HepG2 (cell line): ENCODE results near the gene PSMC3IP. TPM values are rescaled to one million over a fixed set of nuclear protein-coding genes. Genes with fewer than 3 reads are reported as not detected.
A peak's percentile ranks its signal among the peaks of the same experiment; 100 is the strongest.

ENCODE experiments used
- BCLAF1 ChIP-seq: fragments of 450-650 bp; IDR thresholded peaks from 2 replicates; pipeline ENCODE4 v1.6.1; 2017; ENCODE audit warnings: mild to moderate bottlenecking
- HHEX ChIP-seq: IDR thresholded peaks from 2 replicates; pipeline ENCODE4 v1.6.1; 2016; ENCODE audit warnings: control low read depth
- HOXD1 ChIP-seq: sonication (generic); formaldehyde crosslinking; IDR thresholded peaks from 2 replicates; pipeline ENCODE4 v1.5.0; 2020; ENCODE audit warnings: missing genetic modification reagents
- IRF2 ChIP-seq: IDR thresholded peaks from 2 replicates; pipeline ENCODE4 v1.6.1; 2018; ENCODE audit warnings: missing genetic modification reagents, missing compliant biosample characterization
- MED1 ChIP-seq: sonication (generic); formaldehyde crosslinking; IDR thresholded peaks from 2 replicates; pipeline ENCODE4 v1.4.0; 2020; ENCODE audit warnings: missing genetic modification reagents
- MXI1 ChIP-seq: IDR thresholded peaks from 3 replicates; pipeline ENCODE4 v1.6.1; 2012; ENCODE audit warnings: low read depth, low read length, inconsistent platforms, borderline replicate concordance
- NFE2L2 ChIP-seq: fragments of 150-350 bp; IDR thresholded peaks from 2 replicates; pipeline ENCODE4 v1.6.1; 2014; ENCODE audit warnings: low read length
- PAX8 ChIP-seq: sonication (generic); formaldehyde crosslinking; IDR thresholded peaks from 2 replicates; pipeline ENCODE4 v1.8.0; 2022; ENCODE audit warnings: mild to moderate bottlenecking, missing genetic modification reagents, borderline replicate concordance
- SKI ChIP-seq: fragments of 450-650 bp; IDR thresholded peaks from one replicate; pipeline ENCODE4 v1.6.1; 2018; ENCODE audit warnings: mild to moderate bottlenecking; ENCODE audit not compliant: partially characterized antibody
- SOX13 ChIP-seq, 3 experiments: fragments of 450-650 bp in 1 of 3; sonication (generic) in 1 of 3; formaldehyde crosslinking in 1 of 3; IDR thresholded peaks in 2 of 3; conservative IDR thresholded peaks in 1 of 3; 2 replicates each; pipeline versions ENCODE4 v1.5.0 to v1.6.1; 2016 to 2020; ENCODE audit warnings: antibody characterized with exemption in 1 of 3, mild to moderate bottlenecking in 1 of 3, missing compliant biosample characterization in 1 of 3, missing genetic modification reagents in 1 of 3, moderate library complexity in 1 of 3
- SRSF1 ChIP-seq: fragments of 200-400 bp; formaldehyde crosslinking; optimal IDR thresholded peaks from 2 replicates; pipeline ENCODE3; 2017; ENCODE audit warnings: mild to moderate bottlenecking, low read depth, low read length, moderate library complexity
- TBX2 ChIP-seq: sonication (generic); formaldehyde crosslinking; IDR thresholded peaks from 2 replicates; pipeline ENCODE4 v1.5.0; 2020; ENCODE audit warnings: missing genetic modification reagents, mild to moderate bottlenecking, borderline replicate concordance
- TCF7 ChIP-seq: sonication (generic); IDR thresholded peaks from 2 replicates; pipeline ENCODE4 v1.6.1; 2016; ENCODE audit warnings: antibody characterized with exemption, low read depth
- ZMYM4 ChIP-seq: sonication (generic); formaldehyde crosslinking; IDR thresholded peaks from 2 replicates; pipeline ENCODE4 v1.8.1; 2023; ENCODE audit warnings: mild to moderate bottlenecking, missing genetic modification reagents
- ZNF234 ChIP-seq: sonication (generic); formaldehyde crosslinking; conservative IDR thresholded peaks from 2 replicates; pipeline ENCODE4 v1.5.1; 2020; ENCODE audit warnings: mild to moderate bottlenecking, missing genetic modification reagents
- ZNF296 ChIP-seq: sonication (generic); formaldehyde crosslinking; conservative IDR thresholded peaks from 2 replicates; pipeline ENCODE4 v1.5.0; 2020; ENCODE audit warnings: mild to moderate bottlenecking, missing genetic modification reagents
- ZNF317 ChIP-seq: sonication (generic); formaldehyde crosslinking; IDR thresholded peaks from 2 replicates; pipeline ENCODE4 v1.5.0; 2020; ENCODE audit warnings: mild to moderate bottlenecking, missing genetic modification reagents
- ZNF337 ChIP-seq: sonication (generic); formaldehyde crosslinking; IDR thresholded peaks from 2 replicates; pipeline ENCODE4 v1.5.1; 2020; ENCODE audit warnings: missing genetic modification reagents, low read depth, mild to moderate bottlenecking, borderline replicate concordance
- ZNF441 ChIP-seq: sonication (generic); formaldehyde crosslinking; IDR thresholded peaks from 2 replicates; pipeline ENCODE4 v1.7.0; 2021; ENCODE audit warnings: missing genetic modification reagents, borderline replicate concordance
- ZNF513 ChIP-seq: sonication (generic); formaldehyde crosslinking; conservative IDR thresholded peaks from 2 replicates; pipeline ENCODE4 v1.5.0; 2020; ENCODE audit warnings: missing genetic modification reagents
- ZNF766 ChIP-seq: sonication (generic); formaldehyde crosslinking; IDR thresholded peaks from 2 replicates; pipeline ENCODE4 v1.5.0; 2020; ENCODE audit warnings: missing genetic modification reagents, borderline replicate concordance
- ZNF83 ChIP-seq: sonication (generic); formaldehyde crosslinking; IDR thresholded peaks from 2 replicates; pipeline ENCODE4 v1.4.0; 2020; ENCODE audit warnings: missing genetic modification reagents, mild to moderate bottlenecking, borderline replicate concordance
- ZNF850 ChIP-seq: sonication (generic); formaldehyde crosslinking; conservative IDR thresholded peaks from 2 replicates; pipeline ENCODE4 v1.9.0; 2021; ENCODE audit warnings: mild to moderate bottlenecking, missing genetic modification reagents
- polyA plus RNA-seq, 8 experiments: library from polyadenylated mRNA; depleted of rRNA in 3 of 8; stranded (reverse) in 7 of 8; unstranded in 1 of 8; fragments of >200 nt; fragmentation: Illumina TruSeq in 4 of 8; extraction: Trizol in 4 of 8; gene quantifications; 2 replicates each; pipeline versions ENCODE4 v1.2.1 to v1.2.3, GENCODE V29; 2011 to 2016; ENCODE audit warnings: low read depth in 4 of 8, missing spikeins in 1 of 8, mixed read lengths in 1 of 8; ENCODE audit not compliant: insufficient read depth in 1 of 8
- total RNA-seq, 5 experiments: library from RNA; depleted of rRNA; stranded (reverse); fragments of >200 nt; fragmentation: Illumina TruSeq; extraction: Trizol; gene quantifications; 2 replicates each; pipeline ENCODE4 v1.2.3, GENCODE V29; 2016; ENCODE audit warnings: low read depth in 1 of 5
- TF ChIP-seq, protein P1 (sequence below): sonication (generic); formaldehyde crosslinking; conservative IDR thresholded peaks from 2 replicates; pipeline ENCODE4 v1.8.1; 2023; ENCODE audit warnings: missing genetic modification reagents

PSMC3IP gene
- total and polyA plus RNA-seq, 2 of the 13 experiments (the other 11 are each of a cell fraction or from before 2014, with no cell fraction given): 6.5 to 22.4 TPM

- TF ChIP-seq IRF2 (CRISPR knock-in tag) (no peak), ZNF317 (CRISPR knock-in tag) (no peak), ZNF513 (CRISPR knock-in tag) (no peak), ZNF441 (CRISPR knock-in tag) (no peak; the same call in 1 of the 2 replicates), ZNF766 (CRISPR knock-in tag) (no peak), ZNF83 (no peak), SKI (peak; percentile 10), SOX13 (IDR thresholded peaks at IDR 0.05) (no peak), SOX13 (CRISPR knock-in tag; conservative IDR thresholded peaks at IDR 0.05 in 1 of 2, IDR thresholded peaks at IDR 0.05 in 1 of 2) (0 out of 4 replicates have a peak, but pooled peaks of 1 of the 2 experiments have one; percentile 10), BCLAF1 (no peak), NFE2L2 (no peak), HOXD1 (CRISPR knock-in tag) (peak; percentile 23; the same call in 1 of the 2 replicates), SRSF1 (no peak), MED1 (CRISPR knock-in tag) (no peak), ZNF234 (CRISPR knock-in tag) (no peak; the same call in 1 of the 2 replicates), PAX8 (CRISPR knock-in tag) (peak; percentile 69; the same call in 1 of the 2 replicates), ZMYM4 (CRISPR knock-in tag) (no peak), ZNF337 (no peak), TBX2 (CRISPR knock-in tag) (no peak; the same call in 1 of the 2 replicates), MXI1 (no peak), HHEX (CRISPR knock-in tag) (no peak), ZNF850 (CRISPR knock-in tag) (0 out of 2 replicates have a peak, but pooled peaks have one; percentile 56), TCF7 (no peak), ZNF296 (CRISPR knock-in tag) (no peak; the same call in 1 of the 2 replicates)
- TF ChIP-seq, protein P1, sequence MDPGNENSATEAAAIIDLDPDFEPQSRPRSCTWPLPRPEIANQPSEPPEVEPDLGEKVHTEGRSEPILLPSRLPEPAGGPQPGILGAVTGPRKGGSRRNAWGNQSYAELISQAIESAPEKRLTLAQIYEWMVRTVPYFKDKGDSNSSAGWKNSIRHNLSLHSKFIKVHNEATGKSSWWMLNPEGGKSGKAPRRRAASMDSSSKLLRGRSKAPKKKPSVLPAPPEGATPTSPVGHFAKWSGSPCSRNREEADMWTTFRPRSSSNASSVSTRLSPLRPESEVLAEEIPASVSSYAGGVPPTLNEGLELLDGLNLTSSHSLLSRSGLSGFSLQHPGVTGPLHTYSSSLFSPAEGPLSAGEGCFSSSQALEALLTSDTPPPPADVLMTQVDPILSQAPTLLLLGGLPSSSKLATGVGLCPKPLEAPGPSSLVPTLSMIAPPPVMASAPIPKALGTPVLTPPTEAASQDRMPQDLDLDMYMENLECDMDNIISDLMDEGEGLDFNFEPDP (CRISPR knock-in tag): 0 out of 2 replicates have a peak, but pooled peaks have one; percentile 35
These were observed 15.0 kb downstream of the PSMC3IP start (continued) for GRCh38 chr17:42562388-42563142.
